NCI-H2081 (cell line): ENCODE measurements around the gene AIF1L.

Experiments
- DNase-seq, 2 experiments: peaks; one replicate each; lab custom pipeline; 2025; lab: John Stamatoyannopoulos, UW

AIF1L gene

GRCh38 chr9:131167146-131167692, 70.9 kb downstream of the AIF1L start:
- DNase-seq: peak; percentile 26 to 66

GRCh38 chr9:131167936-131168335, 71.6 kb downstream of the AIF1L start:
- DNase-seq: no peak

- no peak for DNase-seq
Measured at GRCh38 chr9:131169563-131170240, 73.4 kb downstream of the AIF1L start.
